Ovary (tissue), 3 donors: ENCODE data around the gene MEG3.

Source experiments
- POLR2A ChIP-seq: fragments of 450-650 bp; IDR thresholded peaks from one replicate; pipeline ENCODE4 v1.6.1; 2017; ENCODE audit warnings: antibody characterized with exemption, mild to moderate bottlenecking, moderate library complexity
- TF ChIP-seq, protein P1 (sequence below), 3 donors: fragments of 450-650 bp in 2 of 3; fragments of 200-600 bp in 1 of 3; IDR thresholded peaks; one replicate each; pipeline versions ENCODE4 v1.5.1 to v1.8.0; 2016 to 2022; ENCODE audit warnings: antibody characterized with exemption in 3 of 3, mild to moderate bottlenecking in 1 of 3
- donor health status: DM: no; HTN: no; CAD: no.

DNA sequence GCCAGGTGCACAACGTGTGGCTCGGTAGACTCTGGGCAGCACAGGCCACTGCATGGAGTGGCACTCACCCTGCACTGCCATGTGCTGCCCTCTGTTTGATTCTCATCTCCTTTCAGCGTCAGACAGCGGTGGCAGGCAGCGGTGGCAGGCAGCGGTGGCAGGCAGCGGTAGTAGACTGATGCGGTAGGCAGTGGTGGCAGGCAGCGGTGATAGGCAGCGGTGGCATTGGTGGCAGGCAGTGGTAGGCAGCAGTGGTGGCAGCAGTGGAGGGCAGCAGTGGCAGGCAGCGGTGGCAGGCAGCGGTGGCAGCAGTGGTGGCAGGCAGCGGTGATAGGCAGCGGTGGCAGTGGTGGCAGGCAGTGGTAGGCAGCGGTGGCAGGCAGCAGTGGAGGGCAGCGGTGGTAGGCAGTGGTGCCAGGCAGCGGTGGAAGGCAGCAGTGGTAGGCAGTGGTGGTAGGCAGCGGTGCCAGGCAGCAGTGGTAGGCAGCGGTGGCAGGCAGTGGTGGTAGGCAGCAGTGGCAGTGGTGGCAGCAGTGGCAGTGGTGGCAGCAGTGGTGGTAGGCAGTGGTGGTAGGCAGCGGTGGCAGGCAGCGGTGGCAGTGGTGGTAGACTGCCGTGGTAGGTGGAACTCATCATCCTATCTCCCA lies 6.0 kb upstream of the MEG3 start:
- TF ChIP-seq, protein P1, sequence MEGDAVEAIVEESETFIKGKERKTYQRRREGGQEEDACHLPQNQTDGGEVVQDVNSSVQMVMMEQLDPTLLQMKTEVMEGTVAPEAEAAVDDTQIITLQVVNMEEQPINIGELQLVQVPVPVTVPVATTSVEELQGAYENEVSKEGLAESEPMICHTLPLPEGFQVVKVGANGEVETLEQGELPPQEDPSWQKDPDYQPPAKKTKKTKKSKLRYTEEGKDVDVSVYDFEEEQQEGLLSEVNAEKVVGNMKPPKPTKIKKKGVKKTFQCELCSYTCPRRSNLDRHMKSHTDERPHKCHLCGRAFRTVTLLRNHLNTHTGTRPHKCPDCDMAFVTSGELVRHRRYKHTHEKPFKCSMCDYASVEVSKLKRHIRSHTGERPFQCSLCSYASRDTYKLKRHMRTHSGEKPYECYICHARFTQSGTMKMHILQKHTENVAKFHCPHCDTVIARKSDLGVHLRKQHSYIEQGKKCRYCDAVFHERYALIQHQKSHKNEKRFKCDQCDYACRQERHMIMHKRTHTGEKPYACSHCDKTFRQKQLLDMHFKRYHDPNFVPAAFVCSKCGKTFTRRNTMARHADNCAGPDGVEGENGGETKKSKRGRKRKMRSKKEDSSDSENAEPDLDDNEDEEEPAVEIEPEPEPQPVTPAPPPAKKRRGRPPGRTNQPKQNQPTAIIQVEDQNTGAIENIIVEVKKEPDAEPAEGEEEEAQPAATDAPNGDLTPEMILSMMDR (IDR thresholded peaks at IDR 0.05): no peak
- no peak for TF ChIP-seq POLR2A
